Thoracic aorta (tissue), 2 donors: ENCODE measurements around the gene DGCR2. TPM values are rescaled to one million over a fixed set of nuclear protein-coding genes. Genes with fewer than 3 reads are reported as not detected.

Source experiments
- ATAC-seq: fragments of 150-250 bp; one replicate; pipeline ENCODE4 v1.8.0; 2017; ENCODE audit warnings: low read depth; ENCODE audit not compliant: insufficient number of reproducible peaks, low FRiP score
- DNase-seq: peaks from one replicate; pipeline ENCODE4 v3.0.0-alpha.2; 2020; ENCODE audit warnings: low spot score
- H3K27ac ChIP-seq, 2 donors: fragments of 200-600 bp; sonication (generic); 1 replicate in 1 of 2; 2 replicates in 1 of 2; pipeline ENCODE4 v1.5.1; 2016; ENCODE audit warnings: mild to moderate bottlenecking in 2 of 2, moderate library complexity in 2 of 2
- H3K27me3 ChIP-seq: fragments of 200-600 bp; sonication (generic); replicated peaks from 2 replicates; pipeline ENCODE4 v1.6.0; 2016; ENCODE audit warnings: mild to moderate bottlenecking; ENCODE audit not compliant: insufficient read depth
- H3K36me3 ChIP-seq: fragments of 200-600 bp; sonication (generic); one replicate; pipeline ENCODE4 v1.5.1; 2016
- H3K4me1 ChIP-seq, 2 donors: fragments of 200-600 bp; sonication (generic); 1 replicate in 1 of 2; 2 replicates in 1 of 2; pipeline versions ENCODE4 v1.5.1 to v1.6.0; 2016; ENCODE audit warnings: low read depth in 2 of 2, mild to moderate bottlenecking in 1 of 2; ENCODE audit not compliant: control insufficient read depth in 1 of 2
- H3K4me3 ChIP-seq: fragments of 200-600 bp; sonication (generic); 2 replicates; pipeline ENCODE4 v1.5.1; 2016; ENCODE audit warnings: mild to moderate bottlenecking
- H3K9me3 ChIP-seq: fragments of 200-600 bp; sonication (generic); 2 replicates; pipeline ENCODE4 v1.5.1; 2016
- total RNA-seq, 2 donors: library from RNA; depleted of rRNA; stranded (reverse); fragments of >200 nt; gene quantifications; one replicate each; pipeline versions ENCODE4 v1.1.0 to v1.2.3, GENCODE V29; 2016
- TF ChIP-seq, protein P1 (sequence below): fragments of 200-600 bp; sonication (generic); IDR thresholded peaks from one replicate; pipeline ENCODE4 v1.5.1; 2019; ENCODE audit warnings: antibody characterized with exemption

Gene DGCR2
- total RNA-seq, 2 donors from 2014 or later, result 42.1 to 105 TPM

DNA sequence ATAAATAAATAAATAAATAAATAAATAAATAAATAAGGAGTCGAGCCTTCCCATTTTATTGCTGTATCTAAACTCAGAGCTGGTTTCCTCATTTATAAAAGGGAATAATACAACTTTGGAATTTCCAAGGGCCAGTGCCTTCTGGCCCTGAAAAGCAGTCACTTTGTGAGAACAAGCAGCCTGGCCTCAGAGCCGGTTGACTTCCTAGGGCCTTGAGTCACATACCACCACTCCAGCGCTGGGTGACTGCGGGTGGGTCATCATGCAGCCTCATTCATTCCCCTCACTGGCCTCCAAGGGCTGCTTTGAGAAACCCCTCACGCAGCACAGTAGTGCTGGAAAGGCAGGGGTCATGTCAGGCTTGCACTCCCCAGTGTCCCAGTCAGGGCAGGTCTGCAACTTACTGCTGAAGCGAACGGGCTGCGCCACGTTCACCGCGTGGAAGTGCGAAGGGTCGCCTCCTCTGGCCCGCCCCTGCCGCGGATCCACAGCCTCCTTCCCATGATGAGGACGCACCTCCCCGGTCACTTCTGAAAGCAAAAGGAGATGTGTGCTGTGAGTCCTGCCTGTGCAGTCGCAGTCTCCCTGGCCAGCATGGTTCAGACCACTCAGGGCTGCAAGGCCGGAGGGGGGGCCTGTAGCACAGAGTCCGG lies 54.4 kb downstream of the DGCR2 start:
- DNase-seq (no peak), ATAC-seq (no peak)
- no peak overlapping the region for H3K27ac ChIP-seq
- TF ChIP-seq, protein P1, sequence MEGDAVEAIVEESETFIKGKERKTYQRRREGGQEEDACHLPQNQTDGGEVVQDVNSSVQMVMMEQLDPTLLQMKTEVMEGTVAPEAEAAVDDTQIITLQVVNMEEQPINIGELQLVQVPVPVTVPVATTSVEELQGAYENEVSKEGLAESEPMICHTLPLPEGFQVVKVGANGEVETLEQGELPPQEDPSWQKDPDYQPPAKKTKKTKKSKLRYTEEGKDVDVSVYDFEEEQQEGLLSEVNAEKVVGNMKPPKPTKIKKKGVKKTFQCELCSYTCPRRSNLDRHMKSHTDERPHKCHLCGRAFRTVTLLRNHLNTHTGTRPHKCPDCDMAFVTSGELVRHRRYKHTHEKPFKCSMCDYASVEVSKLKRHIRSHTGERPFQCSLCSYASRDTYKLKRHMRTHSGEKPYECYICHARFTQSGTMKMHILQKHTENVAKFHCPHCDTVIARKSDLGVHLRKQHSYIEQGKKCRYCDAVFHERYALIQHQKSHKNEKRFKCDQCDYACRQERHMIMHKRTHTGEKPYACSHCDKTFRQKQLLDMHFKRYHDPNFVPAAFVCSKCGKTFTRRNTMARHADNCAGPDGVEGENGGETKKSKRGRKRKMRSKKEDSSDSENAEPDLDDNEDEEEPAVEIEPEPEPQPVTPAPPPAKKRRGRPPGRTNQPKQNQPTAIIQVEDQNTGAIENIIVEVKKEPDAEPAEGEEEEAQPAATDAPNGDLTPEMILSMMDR, result no peak
- H3K9me3 ChIP-seq, result no peaks in the 10 kb centered on the region
- no peak overlapping the region for H3K4me3 ChIP-seq
- no peaks in the 10 kb centered on the region for H3K27me3 ChIP-seq
- peaks cover 30% of the 10 kb centered on the region for H3K36me3 ChIP-seq
- H3K4me1 ChIP-seq, result no peaks in the 10 kb centered on the region

DNA sequence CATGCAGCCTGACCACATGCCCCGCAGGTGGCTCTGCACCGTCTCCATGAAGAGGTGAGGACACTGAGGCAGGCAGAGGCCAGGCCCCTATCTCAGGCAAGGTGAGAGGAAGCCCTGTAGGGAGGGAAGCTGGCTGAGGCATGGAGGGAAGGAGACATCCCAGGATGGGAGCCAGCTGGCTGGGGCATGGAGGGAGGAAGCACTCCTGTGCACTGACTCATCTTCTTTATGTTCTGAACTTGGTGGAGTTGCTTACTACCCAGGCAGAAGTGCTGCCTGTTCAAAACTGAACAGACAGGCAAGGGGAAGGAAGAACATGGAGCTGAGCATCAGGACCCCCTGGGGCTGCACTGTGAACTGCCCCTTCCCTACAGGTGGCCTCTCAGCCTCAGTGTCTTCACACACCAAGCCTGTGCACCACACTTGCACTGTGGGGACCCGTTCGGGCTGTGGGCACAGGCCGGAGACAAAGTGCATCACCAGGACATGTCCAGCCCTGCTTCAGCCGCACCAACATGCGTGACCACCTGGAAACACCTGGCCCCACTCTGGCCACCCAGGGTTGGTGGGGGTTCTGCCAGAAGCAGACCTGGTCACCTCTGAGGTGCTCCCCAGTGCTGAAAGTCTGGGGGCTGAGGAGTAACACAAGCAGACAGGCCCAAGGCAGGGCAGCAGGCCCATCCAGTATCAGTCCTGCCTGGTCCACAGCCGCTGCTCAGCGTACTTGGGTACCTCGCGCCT lies 55.5 kb downstream of the DGCR2 start:
- no peak for ATAC-seq
- no peak for DNase-seq

DNA sequence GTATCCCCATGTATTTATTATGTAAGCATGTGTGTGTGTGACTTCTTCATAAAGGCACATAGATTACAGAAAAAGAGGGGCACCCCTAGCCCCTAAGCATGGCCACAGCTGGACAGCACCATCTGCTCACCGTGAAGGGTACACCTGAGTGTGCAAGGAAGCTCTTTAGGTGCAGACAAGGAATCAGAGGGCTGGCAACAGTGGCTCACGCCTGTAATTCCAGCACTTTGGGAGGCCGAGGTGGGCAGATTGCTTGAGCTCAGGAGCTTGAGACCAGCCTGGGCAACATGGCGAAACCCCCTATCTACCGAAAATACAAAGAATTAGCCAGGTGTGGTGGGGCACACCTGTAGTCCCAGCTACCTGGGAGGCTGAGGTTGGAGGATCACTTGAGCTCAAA lies 56.3 kb downstream of the DGCR2 start:
- Histone ChIP-seq H3K9me3 (no peaks in the 10 kb centered on the region), H3K27ac (no peak overlapping the region), H3K27me3 (no peaks in the 10 kb centered on the region), H3K36me3 (peaks cover 41% of the 10 kb centered on the region), H3K4me3 (no peak overlapping the region), H3K4me1 (no peaks in the 10 kb centered on the region)
- DNase-seq (no peak), ATAC-seq (no peak)
- TF ChIP-seq, protein P1, result no peak

More for the DNA sequence above, 55.5 kb downstream of the DGCR2 start:
- no peak overlapping the region for H3K27ac ChIP-seq
- no peaks in the 10 kb centered on the region for H3K4me1 ChIP-seq
- no peaks in the 10 kb centered on the region for H3K9me3 ChIP-seq
- H3K27me3 ChIP-seq, result no peaks in the 10 kb centered on the region
- no peak overlapping the region for H3K4me3 ChIP-seq
- H3K36me3 ChIP-seq, result peaks cover 41% of the 10 kb centered on the region
- TF ChIP-seq, protein P1, result no peak

DNA sequence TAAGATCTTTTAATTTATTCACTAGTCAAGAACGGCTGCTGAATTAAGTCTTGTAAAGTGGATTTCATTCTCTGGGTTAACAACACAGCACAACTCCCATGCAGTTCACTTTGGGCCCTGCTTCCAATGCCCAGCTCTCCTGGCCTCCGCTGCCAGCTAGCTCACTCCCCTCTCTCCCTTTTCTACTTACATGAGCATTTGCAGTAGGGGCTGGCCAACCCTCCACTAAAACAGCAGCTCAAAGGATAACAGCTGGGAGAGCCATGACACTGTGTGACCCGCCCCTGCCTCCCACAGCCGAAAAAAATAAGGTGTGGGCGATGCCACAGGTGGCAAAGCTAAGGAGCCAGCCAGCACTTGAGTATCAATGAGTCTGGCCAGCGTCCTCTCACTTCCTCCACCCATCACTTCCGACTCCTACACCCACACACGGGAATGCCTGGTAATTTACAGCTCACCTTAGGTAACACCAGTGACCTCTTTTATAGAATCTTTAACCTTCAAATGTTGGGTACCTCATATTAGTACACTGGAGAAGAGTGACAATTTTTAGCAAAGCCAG lies 56.8 kb downstream of the DGCR2 start:
- Histone ChIP-seq H3K36me3 (peaks cover 46% of the 10 kb centered on the region), H3K27me3 (no peaks in the 10 kb centered on the region), H3K27ac (no peak overlapping the region), H3K4me3 (no peak overlapping the region), H3K4me1 (no peaks in the 10 kb centered on the region), H3K9me3 (no peaks in the 10 kb centered on the region)
- ATAC-seq, result no peak
- TF ChIP-seq, protein P1, result no peak
- no peak for DNase-seq

DNA sequence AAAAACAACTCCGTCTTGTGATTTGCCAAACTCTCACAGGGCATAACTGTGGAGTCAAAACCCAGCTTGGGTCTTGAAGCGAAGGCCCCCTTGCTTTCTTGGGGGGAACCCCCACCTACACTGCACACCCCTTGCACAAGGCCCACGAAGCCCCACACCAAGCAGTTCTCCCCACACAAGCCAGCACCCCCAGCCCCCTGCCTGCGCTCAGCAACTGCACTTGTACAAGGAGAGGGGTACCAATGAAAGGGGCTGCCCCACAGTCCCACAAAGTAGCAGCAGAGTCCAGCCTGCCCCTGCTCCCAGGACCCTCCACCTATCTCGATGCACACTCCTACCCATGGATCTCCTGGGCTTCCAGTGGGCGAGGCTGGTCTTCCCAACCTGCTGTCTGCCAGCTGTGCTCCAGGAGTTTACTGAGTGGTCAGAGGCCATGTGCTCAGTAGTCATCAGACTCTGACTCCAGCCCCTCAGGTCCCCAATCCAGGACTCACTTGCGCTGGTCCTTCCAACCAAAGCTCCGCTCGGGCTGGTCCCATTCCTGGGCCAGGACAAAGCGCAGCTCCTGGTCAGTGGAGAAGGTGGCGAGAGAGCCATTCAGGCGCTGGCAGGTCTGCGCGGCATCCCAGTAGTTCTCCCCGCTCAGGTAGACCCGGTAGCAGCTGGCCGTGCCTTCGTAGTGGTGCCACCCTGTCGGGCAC lies 57.7 kb downstream of the DGCR2 start:
- H3K27me3 ChIP-seq, result no peaks in the 10 kb centered on the region
- no peak overlapping the region for H3K4me3 ChIP-seq
- no peaks in the 10 kb centered on the region for H3K9me3 ChIP-seq
- H3K36me3 ChIP-seq, result peaks cover 54% of the 10 kb centered on the region
- DNase-seq (no peak), ATAC-seq (no peak)
- H3K4me1 ChIP-seq, result no peaks in the 10 kb centered on the region
- no peak overlapping the region for H3K27ac ChIP-seq
- TF ChIP-seq, protein P1, result no peak
